WI38 (cell line): ENCODE measurements around the gene FRRS1.

ENCODE experiments used
- H3K4me3 ChIP-seq: 2 replicates; pipeline ENCODE4 v1.5.1; 2011; ENCODE audit warnings: low read depth, mild to moderate bottlenecking, control low read depth, low read length
- CTCF ChIP-seq: IDR thresholded peaks from 2 replicates; pipeline ENCODE4 v1.5.1; 2012; ENCODE audit warnings: low read depth, mild to moderate bottlenecking, control low read depth, low read length

Gene FRRS1

GRCh38 chr1:99756598-99756997 is 9.8 kb downstream of the FRRS1 start:
- no peak for TF ChIP-seq CTCF
- H3K4me3 ChIP-seq = no peak overlapping the region

- H3K4me3 ChIP-seq = no peak overlapping the region
- no peak for TF ChIP-seq CTCF
Observed at GRCh38 chr1:99755664-99756063, 10.8 kb downstream of the FRRS1 start.

- H3K4me3 ChIP-seq = no peak overlapping the region
- no peak for TF ChIP-seq CTCF
Observed at GRCh38 chr1:99754697-99755096, 11.7 kb downstream of the FRRS1 start.

GRCh38 chr1:99754055-99754626 is 12.3 kb downstream of the FRRS1 start:
- no peak overlapping the region for H3K4me3 ChIP-seq
- TF ChIP-seq CTCF = no peak

- H3K4me3 ChIP-seq = no peak overlapping the region
- no peak for TF ChIP-seq CTCF
Observed at GRCh38 chr1:99751877-99752504, 14.4 kb downstream of the FRRS1 start.

GRCh38 chr1:99749504-99750347 is 16.7 kb downstream of the FRRS1 start:
- H3K4me3 ChIP-seq = no peak overlapping the region
- TF ChIP-seq CTCF = no peak

- TF ChIP-seq CTCF = no peak
- H3K4me3 ChIP-seq = no peak overlapping the region
Observed at GRCh38 chr1:99748419-99748818, 18.0 kb downstream of the FRRS1 start.
